Hepatocyte (in vitro differentiated cells): ENCODE results near the gene OR5T1. TPM values are rescaled to one million over a fixed set of nuclear protein-coding genes. Genes with fewer than 3 reads are reported as not detected.

ENCODE experiments used
- polyA plus RNA-seq: library from polyadenylated mRNA; unstranded; fragments of >200 nt; fragmentation: Nextera tagmentation; extraction: Ambion mirVana; gene quantifications from 2 replicates; pipeline ENCODE4 v1.2.1, GENCODE V29; 2016
- total RNA-seq: library from RNA; depleted of rRNA; stranded (reverse); fragments of >200 nt; gene quantifications from 2 replicates; pipeline ENCODE4 v1.2.3, GENCODE V29; 2014

The OR5T1 gene
- total and polyA plus RNA-seq, 2 experiments from 2014 or later = not detected

Other genes with a start within 250 kb of the OR5T1 start
- not detected in 2 replicates for gene OR5AS1, start 246.5 kb upstream of the OR5T1 start, total RNA-seq
- not detected in 2 replicates for gene OR5AS1, start 246.5 kb upstream of the OR5T1 start, polyA plus RNA-seq
- not detected in 2 replicates for gene OR8I2, start 180.8 kb upstream of the OR5T1 start, total RNA-seq
- gene OR8I2, start 180.8 kb upstream of the OR5T1 start, polyA plus RNA-seq = not detected in 2 replicates
- gene OR8H2, start 170.5 kb upstream of the OR5T1 start, total RNA-seq = not detected in 2 replicates
- gene OR8H2, start 170.5 kb upstream of the OR5T1 start, polyA plus RNA-seq = not detected in 2 replicates
- not detected in 2 replicates for gene OR8H3, start 151.8 kb upstream of the OR5T1 start, total RNA-seq
- not detected in 2 replicates for gene OR8H3, start 151.8 kb upstream of the OR5T1 start, polyA plus RNA-seq
- not detected in 2 replicates for gene OR8J3, start 134.0 kb upstream of the OR5T1 start, total RNA-seq
- gene OR8J3, start 134.0 kb upstream of the OR5T1 start, polyA plus RNA-seq = not detected in 2 replicates
- not detected in 2 replicates for gene OR8K5, start 113.8 kb upstream of the OR5T1 start, total RNA-seq
- not detected in 2 replicates for gene OR8K5, start 113.8 kb upstream of the OR5T1 start, polyA plus RNA-seq
- not detected in 2 replicates for gene OR5J2, start 97.5 kb upstream of the OR5T1 start, total RNA-seq
- not detected in 2 replicates for gene OR5J2, start 97.5 kb upstream of the OR5T1 start, polyA plus RNA-seq
- not detected in 2 replicates for gene OR5T2, start 39.9 kb upstream of the OR5T1 start, total RNA-seq
- gene OR5T2, start 39.9 kb upstream of the OR5T1 start, polyA plus RNA-seq = not detected in 2 replicates
- gene OR5T3, start 21.9 kb upstream of the OR5T1 start, total RNA-seq = not detected in 2 replicates
- not detected in 2 replicates for gene OR5T3, start 21.9 kb upstream of the OR5T1 start, polyA plus RNA-seq
- not detected in 2 replicates for gene OR8H1, start 18.1 kb downstream of the OR5T1 start, total RNA-seq
- gene OR8H1, start 18.1 kb downstream of the OR5T1 start, polyA plus RNA-seq = not detected in 2 replicates
- gene OR8K3, start 41.0 kb downstream of the OR5T1 start, total RNA-seq = not detected in 2 replicates
- not detected in 2 replicates for gene OR8K3, start 41.0 kb downstream of the OR5T1 start, polyA plus RNA-seq
- gene OR8K1, start 71.9 kb downstream of the OR5T1 start, total RNA-seq = not detected in 2 replicates
- gene OR8K1, start 71.9 kb downstream of the OR5T1 start, polyA plus RNA-seq = not detected in 2 replicates
- gene OR8J1, start 80.1 kb downstream of the OR5T1 start, total RNA-seq = not detected in 2 replicates
- not detected in 2 replicates for gene OR8J1, start 80.1 kb downstream of the OR5T1 start, polyA plus RNA-seq
- gene OR8U1, start 101.5 kb downstream of the OR5T1 start, total RNA-seq = not detected in 2 replicates
- not detected in 2 replicates for gene OR8U1, start 101.5 kb downstream of the OR5T1 start, polyA plus RNA-seq
- not detected in 2 replicates for gene OR5AL1, start 138.5 kb downstream of the OR5T1 start, total RNA-seq
- gene OR5AL1, start 138.5 kb downstream of the OR5T1 start, polyA plus RNA-seq = not detected in 2 replicates
- gene OR5M3, start 199.2 kb downstream of the OR5T1 start, total RNA-seq = not detected in 2 replicates
- gene OR5M3, start 199.2 kb downstream of the OR5T1 start, polyA plus RNA-seq = not detected in 2 replicates
- not detected in 2 replicates for gene OR5M8, start 217.2 kb downstream of the OR5T1 start, total RNA-seq
- not detected in 2 replicates for gene OR5M8, start 217.2 kb downstream of the OR5T1 start, polyA plus RNA-seq